HG02798 (cell line): ENCODE data around the gene KIF26B.

Experiments
- ATAC-seq: cut with Tn5 transposase; IDR thresholded peaks from one replicate; pipeline ENCODE4 v1.9.1; 2021; ENCODE audit warnings: mild to moderate bottlenecking; ENCODE audit not compliant: unreplicated experiment, poor library complexity

The KIF26B gene

DNA sequence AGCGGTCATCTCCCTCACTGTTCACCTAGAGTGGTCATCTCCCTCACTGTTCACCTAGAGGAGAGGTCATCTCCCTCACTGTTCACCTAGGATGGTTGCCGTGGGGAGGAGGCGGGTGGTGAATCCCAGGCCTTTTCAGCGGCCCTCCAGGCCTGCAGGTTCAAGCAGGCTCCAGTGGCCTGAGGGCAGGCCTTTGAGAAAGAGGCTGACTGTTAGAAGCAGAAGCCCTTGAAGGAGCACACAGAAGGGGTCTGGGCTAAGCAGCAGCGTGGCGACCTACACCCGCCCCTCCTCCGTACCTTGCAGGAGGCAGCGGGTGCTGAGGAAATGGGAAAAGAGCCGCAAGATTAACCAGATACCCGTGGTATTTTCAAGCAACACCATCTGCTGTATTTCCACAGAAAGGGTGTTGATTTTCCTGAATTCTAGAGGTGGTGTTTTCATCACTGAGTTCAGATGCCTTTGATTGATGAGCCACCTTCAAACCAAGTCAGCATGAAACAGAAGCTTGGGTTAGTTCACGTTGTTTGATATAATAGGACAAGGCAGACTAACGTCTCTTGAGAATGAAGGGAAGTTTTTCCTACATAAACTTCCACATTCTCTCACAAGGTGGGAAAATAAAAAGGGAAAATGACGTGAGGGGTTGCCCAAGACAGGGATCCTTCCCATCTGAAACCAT lies 289.5 kb downstream of the KIF26B start:
- no peak for ATAC-seq

DNA sequence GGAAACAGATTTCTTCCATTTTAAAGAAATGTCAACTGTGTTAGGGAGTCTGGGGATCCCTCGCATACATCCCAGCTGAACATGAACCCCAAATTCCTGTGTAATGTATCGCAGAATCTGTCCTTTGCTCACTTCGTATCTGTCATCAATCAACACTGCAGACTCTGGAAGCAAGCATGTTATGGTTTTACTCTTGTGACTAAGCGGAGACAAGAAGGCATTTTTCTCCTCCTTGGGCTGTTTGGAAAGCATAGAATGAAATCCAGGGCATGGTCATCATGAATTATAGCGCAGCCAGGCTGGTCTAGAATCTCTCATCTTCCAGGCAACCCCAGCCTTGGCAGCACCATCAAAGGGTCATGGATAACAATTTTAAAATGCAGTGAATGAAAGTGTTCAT lies 290.2 kb downstream of the KIF26B start:
- no peak for ATAC-seq

DNA sequence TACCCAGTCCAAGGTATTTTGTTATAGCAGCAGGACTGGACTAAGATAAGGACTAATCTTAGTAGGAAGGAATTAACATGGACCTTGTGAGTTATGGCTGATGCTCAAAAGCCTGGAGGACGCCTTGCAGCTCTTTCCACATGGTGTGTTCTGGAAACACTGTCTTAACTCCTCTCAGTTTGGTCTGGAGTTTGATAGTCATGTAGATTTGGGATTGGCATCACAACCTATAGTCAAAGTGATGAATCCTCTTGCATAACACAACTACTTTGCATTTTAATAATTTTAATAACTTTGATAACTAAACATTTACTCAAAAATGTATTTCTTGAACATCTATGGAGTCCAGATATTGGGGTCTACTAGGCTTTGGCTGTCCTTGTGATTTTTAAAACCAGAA lies 293.7 kb downstream of the KIF26B start:
- ATAC-seq: no peak

DNA sequence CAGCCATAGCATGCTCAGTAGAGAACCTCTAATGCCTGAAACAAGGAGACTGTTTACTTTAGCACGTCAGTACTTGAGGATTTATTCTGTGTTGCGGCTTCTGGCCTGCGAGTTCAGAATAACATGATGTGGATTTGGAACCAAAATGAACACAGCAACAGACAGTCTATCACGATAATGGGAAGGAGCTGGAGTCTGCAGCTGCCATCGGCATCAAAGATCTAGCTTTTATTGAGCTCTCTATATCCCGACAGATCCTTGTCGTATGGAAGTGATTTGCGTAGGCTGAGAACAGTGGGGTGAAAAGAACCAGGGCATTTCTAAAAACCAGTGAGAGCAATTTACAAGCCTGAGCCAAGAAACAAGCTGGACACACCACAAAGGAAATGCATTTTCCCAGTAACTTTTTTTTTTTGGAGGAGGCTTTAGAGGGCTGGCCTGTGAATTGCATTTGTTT lies 294.2 kb downstream of the KIF26B start:
- ATAC-seq: no peak

DNA sequence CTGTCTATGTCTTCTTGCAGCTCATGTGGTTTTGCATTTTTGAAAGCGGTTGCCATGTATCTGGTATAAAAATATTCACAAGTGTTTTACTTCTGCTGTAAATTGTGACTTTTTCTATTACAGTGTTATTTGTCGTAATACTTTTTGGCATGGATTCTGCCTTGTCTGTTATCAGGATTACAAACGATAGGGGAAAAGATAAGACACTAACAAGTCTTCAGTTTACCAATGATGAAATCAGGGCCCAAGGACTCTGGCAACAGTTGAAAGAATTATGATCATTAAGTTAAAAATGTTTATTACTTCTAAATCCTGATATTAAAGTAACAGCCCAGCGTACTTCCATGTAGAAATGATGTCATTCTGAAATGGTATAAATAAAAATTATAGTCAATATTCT lies 298.8 kb downstream of the KIF26B start:
- ATAC-seq: no peak

DNA sequence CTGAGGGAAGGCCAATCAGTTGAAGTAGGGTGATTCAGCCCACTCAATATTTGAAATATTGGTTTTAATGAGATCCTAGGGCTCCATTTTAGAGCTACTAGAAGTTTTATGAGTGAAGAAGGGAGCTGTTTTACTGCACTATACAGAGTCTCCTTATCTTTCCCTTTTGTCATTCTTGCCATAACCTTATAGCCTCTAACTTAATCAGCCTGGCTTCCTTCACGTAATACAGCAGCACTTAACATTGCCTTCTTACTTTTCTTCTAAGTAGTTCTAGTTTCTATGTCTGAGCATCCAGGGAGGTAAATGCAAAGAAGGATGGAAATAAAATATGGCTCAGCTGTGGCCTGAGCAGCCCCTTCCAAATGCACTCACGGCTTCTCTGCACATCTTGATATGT lies 299.3 kb downstream of the KIF26B start:
- ATAC-seq: no peak

DNA sequence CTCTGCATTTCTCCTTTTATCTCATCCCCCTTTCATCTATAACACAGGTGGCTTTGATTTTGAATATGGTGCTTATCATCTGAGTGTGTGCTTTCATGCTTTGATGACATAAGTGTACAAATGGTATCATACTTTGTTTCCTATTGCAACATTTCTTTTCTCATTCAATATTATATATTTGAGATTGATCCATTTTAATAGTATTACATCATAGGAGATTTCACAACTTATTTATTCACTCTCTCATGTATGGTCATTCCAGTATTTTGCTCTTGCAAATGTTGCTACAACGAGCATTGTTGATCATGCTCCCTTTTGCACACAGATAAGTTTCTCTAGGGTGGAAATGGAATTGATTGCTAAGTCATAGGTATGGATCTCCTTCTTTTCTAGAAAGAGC lies 302.8 kb downstream of the KIF26B start:
- no peak for ATAC-seq

DNA sequence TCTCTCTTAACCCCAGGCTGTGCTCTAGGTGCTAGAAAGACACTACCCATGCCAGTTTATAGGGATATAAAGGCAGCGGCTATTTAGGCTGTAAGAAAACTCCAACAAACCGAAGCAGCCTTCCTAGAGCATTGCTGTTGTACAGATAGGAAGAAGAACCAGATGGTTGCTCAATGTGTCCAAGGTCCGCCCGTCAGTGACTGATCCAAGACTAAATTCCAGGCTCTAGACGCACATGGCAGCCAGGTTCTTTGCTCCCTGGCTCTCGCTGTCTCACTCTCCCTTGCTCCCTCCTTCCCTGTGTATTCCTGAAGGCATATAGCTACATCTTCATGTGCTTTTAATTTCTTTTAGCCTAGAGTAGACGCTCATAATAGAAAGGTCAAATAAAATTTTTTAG lies 303.4 kb downstream of the KIF26B start:
- ATAC-seq: no peak

DNA sequence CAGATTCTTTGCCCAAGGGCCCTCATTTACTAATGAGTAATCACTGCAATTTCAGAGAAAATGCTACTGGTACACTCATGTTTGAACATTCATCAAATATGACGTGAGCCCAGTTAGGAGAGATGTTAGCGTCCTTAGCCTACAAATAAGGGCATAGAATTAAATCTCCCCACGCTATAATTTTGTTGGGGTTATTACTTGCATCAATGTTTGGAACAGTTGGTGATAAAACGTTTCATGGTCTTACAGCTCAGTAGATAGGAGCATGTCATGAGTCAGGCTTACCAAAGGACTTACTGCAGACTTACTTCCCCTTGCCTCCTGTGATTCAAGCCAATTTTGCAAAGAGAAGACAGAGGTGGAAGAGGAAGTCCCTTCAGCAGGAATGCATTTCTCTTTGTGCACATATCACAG lies 304.0 kb downstream of the KIF26B start:
- ATAC-seq: no peak

DNA sequence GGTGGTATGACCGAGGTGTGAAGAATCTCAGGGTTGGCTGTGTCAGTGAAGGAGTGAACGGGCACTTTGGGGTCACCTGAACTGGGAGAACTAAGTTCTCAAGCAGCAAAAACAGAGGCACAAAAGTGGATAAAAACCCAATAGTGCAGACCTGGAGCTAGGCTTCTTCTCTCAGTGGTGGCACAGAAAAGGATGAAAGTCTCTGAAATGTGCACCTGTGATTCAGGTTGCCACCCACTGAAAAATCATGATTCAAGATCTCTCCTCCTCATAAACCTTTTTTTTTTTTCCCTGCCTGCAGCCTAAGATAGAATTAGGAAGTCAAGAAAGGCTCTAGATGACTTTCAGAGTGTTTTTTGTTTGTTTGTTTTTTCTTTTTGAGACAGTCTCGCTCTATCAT lies 304.8 kb downstream of the KIF26B start:
- ATAC-seq: no peak

DNA sequence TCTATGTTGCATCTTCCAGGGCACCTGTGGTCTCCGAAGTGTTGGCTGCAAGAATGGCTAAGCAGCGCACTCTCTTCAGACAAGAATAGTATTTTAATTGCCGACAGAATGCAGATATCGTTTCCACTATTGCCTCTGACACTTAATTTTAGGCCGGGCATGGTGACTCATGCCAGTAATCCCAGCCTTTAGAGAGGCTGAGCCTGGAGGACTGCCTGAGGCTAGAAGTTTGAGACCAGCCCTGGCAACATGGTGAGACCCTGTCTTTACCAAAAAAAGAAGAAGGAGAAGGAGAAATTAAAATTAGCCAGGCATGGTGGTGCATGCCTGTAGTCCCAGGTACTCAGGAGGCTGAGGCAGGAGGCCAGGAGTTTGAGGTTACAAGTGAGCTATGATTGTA lies 306.9 kb downstream of the KIF26B start:
- no peak for ATAC-seq

DNA sequence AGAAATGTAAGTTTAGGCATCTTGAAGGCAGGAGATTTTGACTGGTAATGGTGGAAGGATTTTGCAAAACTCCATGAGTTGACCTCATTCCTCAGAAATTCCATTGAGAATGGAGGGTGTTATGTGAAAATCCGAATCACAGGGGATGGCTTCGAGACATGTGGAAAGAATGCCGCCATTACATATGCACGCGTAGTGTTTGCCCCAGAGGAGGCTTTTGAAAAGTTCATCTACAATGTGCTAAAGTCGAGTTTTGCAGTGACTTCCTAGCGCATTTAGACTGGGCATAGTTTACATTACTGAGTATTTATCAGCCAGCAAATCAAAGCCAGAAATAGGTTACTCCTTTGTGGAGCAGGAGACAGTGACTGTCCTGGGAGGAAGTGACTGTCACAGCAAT lies 307.4 kb downstream of the KIF26B start:
- ATAC-seq: no peak

DNA sequence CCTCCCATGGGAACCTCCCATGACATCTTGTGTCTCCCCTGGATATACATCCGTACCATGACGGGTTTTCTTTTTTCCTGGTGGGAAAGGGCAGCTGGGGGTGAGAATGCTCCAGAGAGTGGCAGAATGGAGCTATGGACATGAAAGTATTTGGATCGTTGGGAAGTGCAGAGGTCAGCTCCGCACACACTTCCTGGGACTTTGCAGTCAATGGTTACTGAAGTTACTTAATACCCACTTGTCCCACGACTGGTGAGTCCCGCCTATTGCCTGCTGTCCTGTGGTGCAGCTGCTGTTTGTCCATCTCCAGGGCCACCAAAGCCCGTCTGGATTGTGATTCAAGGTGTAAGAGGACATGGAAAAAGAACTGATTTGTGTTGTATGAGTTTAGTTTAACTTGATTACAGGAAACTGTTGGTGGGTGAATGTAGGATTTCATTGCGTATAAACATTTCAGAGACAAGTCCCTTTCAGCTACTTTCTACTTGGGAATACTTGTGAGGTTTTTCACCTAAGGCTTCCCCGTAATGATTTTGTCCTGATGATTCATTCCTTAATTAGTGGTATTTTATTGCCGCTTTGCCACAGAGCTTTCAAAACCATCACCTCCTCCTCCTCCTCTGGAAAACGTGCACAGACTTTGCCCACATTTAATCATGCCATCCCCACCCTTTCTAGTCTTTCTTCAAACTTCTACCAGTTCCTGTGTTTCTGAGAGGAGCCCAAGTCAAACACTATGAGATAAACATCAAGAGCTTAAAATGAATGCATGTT lies 308.8 kb downstream of the KIF26B start:
- ATAC-seq: no peak

DNA sequence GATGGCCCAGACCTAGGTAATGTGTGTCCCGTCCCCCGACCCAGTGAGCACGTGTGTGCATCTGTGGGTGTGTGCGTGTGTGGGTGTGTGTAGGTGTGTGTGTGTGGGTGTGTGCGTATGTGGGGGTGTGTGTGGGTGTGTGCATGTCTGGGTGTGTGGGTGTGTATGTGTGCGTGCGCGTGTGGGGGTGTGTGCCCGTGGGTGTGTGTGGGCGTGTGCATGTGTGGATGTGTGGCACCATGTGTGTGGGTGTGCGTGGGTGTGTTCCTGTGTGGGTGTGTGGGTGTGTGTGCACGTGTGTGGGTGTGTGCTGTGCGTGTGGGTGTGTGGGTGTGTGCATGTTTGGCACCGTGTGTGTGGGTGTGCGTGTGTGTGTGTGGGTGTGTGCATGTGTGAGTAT lies 309.5 kb downstream of the KIF26B start:
- no peak for ATAC-seq

DNA sequence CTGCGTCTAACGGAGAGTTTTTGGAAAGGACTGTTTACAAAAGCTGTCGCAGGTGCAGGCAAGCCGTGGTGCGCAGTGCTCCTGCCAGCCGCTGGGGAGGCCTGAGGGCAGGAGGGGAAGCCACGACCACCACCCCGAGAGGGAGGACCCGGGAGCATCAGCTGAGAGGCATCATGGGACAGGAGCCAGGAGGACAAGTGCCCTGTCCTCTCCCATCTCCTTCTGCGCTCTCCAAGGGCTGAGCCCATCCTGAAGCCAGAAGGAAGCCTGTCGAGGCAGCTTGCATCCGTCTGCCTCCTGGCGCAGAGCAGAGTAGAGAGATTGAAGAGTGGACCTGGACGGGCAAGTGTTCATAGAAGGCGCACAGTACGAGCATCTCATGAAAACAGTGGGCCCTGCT lies 310.9 kb downstream of the KIF26B start:
- no peak for ATAC-seq

DNA sequence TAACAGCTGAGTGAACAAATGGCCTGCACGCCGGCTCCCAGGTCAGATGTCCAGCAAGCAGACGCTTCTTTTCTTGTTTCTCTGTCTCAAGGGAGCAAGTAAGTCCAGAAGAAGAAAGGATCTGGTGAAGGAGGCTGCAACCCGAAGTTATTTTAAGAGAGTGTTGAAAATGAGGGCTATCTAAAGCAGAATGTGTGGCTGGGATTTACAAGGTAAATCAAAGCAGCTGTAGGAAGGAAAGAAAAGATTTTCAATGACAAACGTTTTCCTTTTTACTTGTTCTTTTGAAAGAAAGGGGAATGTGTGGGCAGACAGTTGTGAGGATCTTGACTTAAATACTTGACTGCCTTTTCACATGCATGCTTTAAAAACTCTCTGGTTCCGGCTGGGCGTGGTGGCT lies 311.5 kb downstream of the KIF26B start:
- no peak for ATAC-seq

DNA sequence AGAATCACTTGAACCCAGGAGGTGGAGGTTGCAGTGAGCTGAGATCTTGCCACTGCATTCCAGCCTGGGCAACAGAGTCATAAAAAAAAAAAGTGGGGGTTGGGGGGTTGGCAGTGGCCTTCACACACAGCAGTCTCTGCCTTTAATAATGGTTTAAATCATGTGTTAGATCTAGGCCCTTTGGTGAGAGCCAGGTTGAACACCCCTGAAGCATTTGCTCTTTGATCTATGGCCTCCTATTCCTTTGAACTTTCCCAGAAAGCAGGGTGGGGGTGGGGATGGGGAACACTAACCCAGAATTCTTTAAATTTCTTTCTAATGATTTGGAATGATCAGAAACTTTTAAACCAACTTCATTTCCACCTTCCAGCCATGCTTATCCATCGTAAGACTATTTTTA lies 313.0 kb downstream of the KIF26B start:
- ATAC-seq: no peak

DNA sequence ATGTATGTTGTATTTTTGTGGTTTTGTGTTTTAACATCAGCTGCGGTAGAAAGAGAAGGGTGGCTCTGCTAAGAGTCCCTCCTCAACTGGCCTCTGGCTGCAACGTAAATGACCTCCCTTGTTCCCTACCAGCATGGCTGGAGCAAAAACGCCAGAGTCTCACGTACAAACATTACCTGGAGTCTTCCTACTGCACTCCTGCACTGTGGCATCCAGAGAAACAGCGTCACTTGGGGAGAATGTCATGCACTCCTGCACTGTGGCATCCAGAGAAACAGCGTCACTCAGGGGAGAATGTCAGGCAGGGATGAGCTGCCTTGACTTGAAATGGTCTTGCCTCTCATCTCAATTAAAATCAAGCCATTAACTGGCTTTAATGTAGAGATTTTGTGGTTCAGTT lies 314.2 kb downstream of the KIF26B start:
- no peak for ATAC-seq

DNA sequence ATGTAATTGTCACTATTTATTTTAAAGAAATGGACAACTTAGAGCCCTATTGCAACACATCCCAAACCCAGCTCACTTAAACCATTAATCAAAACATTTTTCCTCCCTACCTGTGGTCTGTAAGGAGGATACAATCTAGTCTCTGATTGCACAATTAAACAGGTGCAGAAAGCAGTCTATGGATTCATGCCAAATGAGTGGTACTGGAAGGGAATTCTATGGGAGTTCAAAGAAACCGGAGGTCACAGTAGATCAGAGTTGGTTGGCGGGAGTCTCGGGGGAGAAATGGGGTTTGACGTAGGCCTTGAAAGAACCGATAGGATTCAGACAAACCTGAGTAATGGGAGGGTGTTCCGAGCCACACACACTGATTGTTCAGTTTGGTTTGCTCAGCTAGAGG lies 314.9 kb downstream of the KIF26B start:
- ATAC-seq: no peak

DNA sequence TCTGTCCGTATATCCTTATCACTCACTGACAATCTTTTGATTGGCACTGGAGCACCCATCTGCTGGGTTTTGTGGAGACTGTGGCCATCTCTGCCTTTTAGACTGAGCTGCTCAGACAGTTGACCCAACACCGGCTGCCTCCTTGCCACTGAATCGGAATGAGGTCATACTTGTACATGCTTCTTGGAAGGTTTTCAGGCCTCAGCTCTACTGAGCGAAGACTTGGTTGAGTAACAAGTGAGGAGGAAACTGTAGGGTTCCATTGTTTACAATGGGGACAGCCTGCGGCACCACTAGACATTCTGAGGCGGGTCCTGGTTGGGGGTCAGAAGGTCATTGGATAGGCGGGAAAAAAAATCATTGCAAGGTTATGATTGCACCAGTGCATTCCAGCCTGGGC lies 320.3 kb downstream of the KIF26B start:
- ATAC-seq: no peak

DNA sequence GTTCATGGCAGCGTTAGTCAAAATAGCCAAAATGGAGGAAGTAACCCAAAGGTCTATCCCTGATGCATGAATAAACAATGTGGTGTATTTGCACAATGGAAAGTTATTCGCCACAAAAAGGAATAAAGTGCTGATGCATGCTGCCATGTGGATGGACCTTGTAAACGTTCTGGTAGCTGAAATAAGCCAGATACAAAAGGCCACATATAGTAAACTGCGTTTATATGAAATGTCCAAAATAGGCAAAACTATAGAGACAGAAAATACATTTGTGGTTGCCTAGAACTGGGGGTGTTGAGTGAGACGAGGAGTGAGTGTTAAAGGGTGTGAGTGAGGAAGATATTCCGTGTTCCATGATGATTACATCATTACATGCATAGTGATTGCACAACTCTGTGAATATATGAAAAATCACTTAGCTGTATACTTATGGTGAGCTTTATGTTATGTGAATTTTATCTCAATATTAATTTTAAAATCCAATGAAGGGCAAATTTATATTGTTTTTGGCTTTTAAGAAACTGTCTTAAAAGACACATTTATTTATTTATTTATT lies 321.3 kb downstream of the KIF26B start:
- ATAC-seq: no peak

DNA sequence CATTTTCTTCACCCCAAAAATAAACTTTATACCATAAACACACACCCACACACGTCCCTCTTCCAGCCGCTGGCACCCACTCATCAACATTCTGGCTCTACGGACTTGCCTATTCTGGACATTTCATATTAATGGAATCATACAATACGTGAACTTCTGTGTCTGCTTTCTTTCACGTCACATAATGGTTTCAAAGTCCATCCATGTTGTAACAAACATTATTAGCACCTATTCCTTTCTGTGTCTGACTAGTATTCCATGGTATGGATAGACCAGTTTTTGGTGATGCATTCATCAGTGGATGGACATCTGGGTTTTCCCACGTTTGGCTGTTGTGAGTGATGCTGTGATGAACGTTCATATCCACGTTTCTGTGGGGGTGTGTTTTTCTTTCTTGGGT lies 323.2 kb downstream of the KIF26B start:
- ATAC-seq: no peak
